Activated CD8-positive, alpha-beta memory T cell treated with anti-CD3 and anti-CD28 coated beads, Interleukin-2, amount 50 U/mL, for 24 hours (primary cell): Measurements from ENCODE around the gene BMP2K.
"Not testable (repeated sequence)": the region's sequence is repeated elsewhere in the genome, so short reads cannot be mapped to it uniquely, and the experiment has no call there.

ENCODE experiments used
- DNase-seq: peaks from one replicate; pipeline ENCODE4 v3.0.0-alpha.2; 2020; ENCODE audit errors: extremely low read depth

BMP2K gene

DNA sequence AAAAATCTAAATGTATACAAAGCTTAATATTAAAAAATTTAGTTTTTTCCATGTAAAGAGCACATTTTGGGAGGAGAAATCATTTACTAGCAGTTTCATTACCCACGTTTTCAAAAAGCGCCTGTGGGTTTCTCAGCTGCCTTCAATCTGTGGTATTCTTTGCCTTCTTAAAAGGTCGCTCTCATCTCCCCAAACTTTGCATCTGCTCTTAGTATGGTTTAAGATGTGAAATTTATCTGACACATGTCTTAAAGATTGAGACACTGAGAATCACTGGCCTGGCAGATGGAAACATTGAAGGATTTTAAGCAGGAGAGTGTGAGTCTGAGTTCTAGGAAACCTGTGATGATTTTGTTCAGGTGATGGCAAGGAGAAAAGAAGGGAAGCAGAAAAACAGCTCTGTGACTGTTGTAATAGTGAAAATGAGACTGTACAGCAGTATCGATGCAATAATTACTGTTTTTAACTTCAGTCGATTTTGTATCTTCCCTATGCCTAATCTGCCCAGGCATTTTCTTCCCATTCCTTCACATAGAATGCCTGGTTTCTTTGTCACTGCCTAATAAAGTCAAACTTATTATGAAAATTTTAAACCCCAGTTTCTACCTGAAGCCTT, 87.2 kb downstream of the BMP2K start:
- DNase-seq: no peak

DNA sequence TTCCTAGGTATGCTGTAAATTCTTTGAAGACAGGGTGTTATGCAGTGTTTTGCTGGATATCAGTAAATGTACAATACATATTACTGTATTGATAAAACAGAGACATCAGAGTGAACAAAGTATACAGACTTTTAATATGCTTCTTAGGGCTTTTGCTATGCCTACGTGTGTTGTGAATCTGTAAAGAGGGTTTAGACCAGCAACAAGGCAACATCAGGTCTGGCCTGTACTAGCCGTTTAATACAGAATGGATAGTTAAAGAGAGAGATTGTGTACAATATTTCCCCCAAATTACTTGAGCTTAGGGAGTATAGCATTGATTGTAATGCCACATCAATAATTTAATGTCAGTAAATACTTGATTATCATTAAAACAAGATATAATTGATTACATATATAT, 87.8 kb downstream of the BMP2K start:
- DNase-seq: no peak

DNA sequence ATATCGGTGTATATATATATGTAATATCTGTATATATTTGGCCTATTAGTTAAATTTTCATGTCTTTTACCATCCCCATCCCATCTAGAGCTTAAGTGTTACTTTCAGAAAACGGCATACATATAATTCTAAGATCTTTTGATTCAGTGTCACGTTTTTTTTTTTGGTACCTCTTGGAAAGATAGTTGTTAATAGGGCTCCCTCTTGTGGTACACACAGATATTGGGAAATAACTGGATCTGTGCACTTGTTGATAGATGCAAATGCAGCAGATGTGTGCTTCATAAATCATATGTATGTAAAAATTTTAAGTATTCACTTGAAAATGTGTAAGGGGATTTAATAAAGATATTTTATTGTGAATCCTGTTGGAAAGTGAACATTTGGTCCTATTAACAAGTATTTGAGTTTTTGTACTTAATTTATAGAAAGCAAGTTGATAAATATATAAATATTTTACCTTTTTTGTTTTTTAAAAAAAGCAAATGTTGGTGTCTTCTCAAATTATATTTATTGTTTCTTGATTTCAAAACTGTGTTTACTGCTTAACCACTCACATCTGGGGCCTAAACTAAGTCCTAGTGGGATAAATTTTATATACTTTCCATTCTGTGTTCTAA, 88.4 kb downstream of the BMP2K start:
- DNase-seq: no peak

DNA sequence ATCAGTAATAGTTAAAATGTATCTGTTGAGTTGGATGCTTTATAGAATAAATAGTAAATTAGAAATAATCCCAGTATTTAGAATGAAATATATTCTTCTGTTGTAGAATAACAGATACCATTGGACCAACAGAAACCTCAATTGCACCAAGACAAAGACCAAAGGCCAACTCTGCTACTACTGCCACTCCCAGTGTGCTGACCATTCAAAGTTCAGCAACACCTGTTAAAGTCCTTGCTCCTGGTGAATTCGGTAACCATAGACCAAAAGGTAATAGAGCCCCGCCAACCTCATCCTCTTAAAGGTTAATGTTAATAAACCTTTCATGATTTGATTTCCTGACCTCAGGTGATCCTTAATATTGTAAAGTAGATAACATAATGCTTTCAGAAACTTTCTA, 89.3 kb downstream of the BMP2K start:
- DNase-seq: no peak

DNA sequence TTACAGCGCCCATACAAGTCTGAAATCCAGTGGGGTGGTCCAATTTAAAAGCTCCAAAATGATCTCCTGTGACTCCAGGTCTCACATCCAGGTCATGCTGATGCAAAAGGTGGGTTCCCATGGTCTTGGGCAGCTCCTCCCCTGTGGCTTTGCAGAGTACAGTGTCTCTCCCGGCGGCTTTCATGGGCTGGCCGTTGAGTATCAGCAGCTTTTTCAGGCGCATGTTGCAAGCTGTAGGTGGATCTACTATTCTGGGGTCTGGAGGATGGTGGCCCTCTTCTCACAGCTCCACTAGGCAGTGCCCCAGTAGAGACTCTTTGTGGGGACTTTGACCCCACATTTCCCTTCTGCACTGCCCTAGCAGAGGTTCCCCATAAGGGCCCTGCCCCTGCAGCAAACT, 92.6 kb downstream of the BMP2K start:
- not testable (repeated sequence) for DNase-seq

DNA sequence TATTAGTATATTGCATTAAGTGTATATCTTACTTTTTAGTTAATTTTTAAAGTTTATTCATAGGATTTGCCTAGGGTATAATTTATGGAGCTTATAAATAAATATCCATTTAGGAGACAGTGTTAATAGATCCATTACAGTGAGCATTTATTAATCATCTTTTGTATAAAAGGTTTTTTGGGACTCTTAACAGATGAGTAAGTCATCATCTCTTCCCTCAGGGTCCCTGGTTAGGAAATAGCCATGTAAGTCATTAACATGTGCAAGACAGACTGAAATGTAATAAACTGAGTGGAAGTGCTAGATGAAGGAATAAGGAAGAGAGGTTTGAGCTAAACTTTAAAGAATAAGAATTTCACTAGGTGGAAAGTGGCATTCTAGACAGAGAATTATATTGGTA, 93.9 kb downstream of the BMP2K start:
- DNase-seq: no peak

DNA sequence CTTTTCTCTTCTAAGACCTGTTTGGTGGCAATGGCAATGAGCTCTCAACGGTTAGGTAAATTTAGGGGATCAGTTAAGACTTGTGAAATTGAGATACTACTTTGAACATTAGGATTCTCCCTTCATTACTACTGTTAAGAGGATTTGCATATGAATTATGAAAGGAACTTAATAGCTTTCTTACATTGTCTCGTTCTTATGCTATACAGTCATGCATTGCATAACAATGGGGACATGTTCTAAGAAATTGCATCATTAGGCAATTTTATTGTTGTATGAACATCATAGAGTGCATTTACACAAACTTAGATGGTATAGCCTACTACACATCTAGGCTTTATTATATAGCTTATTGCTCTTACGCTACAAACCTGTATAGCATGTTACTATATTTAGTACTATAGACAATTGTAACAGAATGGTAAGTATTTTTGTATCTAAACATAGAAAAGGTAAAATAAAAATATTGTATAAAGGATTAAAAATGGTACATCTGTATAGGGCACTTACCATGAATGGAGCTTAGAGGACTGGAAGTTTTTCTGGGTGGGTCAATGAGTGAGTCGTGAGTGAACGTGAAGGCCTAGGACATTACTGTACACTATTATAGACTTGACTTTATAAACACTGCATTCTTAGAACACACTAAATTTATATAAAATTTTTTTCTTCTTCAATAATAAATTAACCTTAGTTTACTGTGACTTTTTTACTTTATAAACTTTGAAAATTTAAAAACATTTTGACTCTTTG, 100.6 kb downstream of the BMP2K start:
- DNase-seq: no peak

DNA sequence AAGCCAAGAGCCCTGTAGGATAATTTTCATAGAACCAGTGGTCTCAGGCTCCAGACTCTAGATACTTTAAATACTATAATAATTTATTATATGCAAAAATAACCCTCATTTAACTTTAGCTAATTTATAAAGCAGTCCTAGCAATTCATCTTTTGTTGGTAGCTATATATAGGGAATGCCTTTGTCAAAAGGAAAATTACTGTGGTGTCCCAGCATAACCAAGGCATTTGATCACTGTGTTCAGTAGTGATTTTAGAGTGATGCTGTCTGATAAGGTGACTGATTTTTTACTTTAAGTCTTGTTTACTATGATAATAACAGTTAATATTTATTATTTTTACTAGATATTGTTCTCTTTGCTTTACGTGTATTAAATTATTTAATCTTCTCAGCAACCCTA, 101.9 kb downstream of the BMP2K start:
- DNase-seq: no peak

DNA sequence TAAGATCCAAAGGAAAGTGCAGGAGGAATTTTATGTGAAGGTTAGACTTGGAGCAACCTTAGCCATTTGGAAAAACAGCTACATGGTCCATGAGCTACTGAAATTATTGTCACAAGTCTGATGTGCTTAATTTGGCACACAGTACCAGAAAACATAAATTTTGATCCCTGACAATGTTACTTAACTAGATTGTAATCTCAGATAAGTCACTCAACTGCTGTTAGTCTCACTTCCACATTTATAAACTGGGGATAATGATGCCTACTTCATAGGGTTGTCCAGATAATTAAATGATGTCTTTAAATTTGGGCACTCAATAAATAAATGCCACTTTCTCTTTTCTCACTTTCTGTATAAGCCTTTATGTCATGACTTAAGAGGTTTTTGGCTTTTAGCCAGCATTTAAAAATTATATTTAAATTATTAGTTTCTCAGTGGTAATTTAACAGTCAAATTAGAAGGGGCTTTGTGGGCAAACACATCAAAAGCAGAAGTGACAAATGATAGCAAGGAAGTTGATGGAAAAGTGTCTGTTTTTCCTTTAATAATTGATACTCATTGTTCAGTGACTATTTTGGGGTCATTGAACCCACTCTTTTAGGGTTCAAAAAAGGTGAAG, 104.8 kb downstream of the BMP2K start:
- DNase-seq: no peak

DNA sequence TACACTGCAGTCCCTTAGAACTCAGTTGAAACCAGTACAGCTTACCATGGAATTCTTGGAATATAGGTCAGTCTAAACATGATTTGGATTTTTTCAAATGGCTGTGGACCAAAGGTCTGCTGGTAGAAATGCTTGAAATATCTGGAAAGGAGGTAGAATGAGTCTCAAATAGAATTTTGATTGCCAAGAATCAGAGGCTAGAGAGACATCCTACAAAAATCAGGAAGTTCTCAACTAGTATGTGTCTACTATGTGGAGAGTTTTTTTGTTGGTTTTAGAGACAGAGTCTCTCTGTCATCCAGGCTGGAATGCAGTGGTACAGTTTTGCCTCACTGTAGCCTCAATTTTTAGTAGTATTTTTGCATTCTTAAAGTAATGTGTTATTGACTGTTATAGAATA, 109.4 kb downstream of the BMP2K start:
- no peak for DNase-seq

DNA sequence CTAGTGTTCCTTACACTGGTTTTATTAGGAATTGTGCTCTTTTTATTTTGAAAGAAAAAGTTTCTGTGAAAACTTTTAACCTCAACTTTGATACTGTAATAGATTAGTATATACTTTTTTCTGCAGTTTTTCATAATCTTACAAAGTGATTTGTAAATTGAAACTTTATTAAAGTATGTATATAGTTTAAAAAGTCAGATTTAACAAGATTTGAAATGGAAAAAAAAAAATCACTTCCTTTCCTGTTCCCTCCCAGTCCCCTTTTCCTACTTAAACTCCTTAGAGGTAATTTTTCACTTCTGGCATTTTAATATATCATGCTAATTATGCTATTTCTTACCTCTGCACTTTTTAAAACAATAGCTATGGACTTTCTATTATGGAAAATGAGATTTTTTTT, 113.8 kb downstream of the BMP2K start:
- DNase-seq: no peak

DNA sequence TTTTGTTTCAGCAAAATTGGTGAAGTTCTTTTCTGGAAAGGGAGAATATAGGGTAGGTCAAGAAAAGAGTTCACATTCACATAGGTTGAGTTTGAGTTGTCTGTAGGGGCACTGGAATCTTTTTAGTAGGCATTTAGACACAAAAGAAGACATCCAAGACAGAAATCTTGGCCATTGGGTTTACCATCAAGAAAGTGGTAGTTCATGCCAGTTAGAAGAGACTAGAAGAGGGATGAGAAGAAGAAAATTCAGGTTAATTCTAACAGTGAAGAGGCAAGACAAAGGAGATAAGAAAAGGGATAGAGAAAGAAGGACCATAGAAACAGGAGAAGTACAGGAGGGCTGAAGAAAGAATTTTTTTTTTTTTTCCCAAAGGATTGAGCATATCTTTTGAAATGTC, 123.2 kb downstream of the BMP2K start:
- no peak for DNase-seq

DNA sequence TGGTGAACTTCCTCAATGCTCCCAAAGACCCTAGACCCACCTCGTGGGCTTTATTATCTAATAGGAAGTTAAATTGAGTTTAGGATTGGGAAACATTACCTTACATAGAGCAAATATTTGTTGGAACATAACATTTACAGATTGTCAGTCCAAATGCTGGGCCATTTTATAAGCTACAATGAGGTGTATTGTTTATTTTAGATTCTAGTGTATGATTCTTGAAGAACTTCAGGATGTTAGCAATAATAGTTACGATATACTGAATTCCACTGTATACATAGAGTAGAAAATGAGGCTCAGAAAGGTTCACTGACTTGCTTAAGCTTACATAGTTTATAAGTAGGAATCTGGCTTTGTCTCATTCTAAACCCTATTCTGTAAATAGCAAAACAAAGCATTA, 125.7 kb downstream of the BMP2K start:
- DNase-seq: no peak

DNA sequence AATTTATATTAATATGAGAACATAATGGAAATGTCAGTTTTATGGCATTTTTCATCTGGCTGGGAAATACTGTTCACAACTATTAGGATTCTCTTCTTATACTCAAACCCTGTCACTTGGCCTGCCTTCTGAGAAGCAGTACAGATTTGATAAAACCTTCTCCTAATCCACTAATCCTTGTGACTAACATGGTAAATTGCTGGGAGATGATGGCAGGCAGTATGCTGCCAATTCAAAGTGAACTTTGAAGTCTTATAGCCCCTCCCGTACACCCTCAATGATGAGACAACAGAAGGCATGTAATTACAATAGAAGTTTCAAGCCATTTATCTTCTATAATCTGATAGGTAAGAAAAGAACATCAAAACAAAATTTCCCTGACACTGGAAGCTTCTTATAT, 126.1 kb downstream of the BMP2K start:
- DNase-seq: no peak

DNA sequence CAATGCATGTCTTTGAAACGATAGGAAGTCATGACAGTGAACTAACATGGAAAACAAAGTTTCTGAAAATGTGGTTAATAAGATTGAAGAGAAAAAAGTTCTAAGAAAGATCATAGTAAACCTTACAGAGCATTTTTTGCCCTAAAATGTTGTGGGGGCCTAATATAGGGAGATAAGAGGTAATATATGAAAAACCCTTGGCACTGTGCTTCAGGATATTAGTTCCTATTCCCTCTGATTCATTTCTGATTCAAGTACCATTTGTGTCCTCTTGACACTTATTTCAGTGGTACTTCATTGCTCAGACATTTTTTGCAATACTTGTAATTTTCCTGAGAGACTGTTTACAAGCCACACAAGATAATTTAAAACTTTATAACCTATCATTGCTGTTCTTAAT, 128.0 kb downstream of the BMP2K start:
- DNase-seq: no peak

DNA sequence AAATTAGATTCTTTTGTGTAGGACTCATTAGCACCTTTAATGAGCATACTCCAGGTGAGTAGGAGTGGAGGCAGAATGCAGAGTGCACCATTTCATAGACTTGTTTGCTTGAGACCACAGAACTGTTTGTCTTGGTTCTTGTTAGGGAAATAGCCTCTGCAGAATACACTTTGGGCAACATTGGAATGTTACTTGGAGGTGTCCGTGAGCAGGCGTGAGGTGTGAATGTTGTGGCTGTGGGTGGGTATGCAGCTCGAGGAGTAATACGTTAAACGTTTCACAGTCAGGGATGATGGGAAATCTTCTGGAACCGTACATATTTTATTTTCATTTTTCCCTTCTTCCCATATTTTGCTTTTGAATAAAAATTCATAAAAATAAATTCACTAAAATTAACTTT, 131.5 kb downstream of the BMP2K start:
- DNase-seq: no peak

DNA sequence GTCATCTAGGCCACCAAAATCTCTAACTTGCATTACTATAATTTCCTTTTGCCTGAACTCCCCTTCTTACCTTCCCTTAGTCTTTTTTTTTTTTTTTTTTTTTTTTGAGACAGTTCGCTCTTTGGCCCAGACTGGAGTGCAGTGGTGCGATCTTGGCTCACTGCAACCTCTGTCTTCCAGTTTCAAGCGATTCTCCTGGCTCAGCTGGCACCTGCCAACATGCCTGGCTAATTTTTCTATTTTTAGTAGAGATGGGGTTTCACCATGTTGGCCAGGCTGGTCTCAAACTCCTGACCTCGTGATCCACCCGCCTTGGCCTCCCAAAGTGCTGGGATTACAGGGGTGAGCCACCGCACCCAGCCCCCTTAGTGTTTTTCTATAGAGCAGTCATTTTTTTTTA, 132.8 kb downstream of the BMP2K start:
- DNase-seq: not testable (repeated sequence)

DNA sequence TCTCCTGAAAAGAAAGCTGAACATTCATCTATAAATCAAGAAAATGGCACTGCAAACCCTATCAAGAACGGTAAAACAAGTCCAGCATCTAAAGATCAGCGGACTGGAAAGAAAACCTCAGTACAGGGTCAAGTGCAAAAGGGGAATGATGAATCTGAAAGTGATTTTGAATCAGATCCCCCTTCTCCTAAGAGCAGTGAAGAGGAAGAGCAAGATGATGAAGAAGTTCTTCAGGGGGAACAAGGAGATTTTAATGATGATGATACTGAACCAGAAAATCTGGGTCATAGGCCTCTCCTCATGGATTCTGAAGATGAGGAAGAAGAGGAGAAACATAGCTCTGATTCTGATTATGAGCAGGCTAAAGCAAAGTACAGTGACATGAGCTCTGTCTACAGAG, 134.5 kb downstream of the BMP2K start:
- DNase-seq: no peak

DNA sequence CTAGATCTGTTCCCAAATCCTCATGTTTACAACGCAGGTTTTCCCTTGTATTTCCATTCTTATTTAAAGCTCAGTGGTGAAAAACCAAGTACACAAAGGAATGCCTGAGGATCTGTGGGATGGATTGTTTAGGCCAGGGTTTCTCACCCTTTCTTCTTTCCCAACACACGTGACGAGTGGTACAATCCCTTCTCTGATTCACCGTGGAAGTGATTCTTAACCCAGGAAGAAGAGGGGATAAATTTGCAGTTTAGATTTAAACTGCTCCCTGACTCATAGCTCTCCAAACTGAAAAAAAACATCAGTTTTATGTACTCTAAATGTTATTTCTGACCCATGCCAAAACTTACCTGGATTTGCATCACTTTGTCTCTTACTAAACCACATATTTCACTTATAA, 146.1 kb downstream of the BMP2K start:
- no peak for DNase-seq

DNA sequence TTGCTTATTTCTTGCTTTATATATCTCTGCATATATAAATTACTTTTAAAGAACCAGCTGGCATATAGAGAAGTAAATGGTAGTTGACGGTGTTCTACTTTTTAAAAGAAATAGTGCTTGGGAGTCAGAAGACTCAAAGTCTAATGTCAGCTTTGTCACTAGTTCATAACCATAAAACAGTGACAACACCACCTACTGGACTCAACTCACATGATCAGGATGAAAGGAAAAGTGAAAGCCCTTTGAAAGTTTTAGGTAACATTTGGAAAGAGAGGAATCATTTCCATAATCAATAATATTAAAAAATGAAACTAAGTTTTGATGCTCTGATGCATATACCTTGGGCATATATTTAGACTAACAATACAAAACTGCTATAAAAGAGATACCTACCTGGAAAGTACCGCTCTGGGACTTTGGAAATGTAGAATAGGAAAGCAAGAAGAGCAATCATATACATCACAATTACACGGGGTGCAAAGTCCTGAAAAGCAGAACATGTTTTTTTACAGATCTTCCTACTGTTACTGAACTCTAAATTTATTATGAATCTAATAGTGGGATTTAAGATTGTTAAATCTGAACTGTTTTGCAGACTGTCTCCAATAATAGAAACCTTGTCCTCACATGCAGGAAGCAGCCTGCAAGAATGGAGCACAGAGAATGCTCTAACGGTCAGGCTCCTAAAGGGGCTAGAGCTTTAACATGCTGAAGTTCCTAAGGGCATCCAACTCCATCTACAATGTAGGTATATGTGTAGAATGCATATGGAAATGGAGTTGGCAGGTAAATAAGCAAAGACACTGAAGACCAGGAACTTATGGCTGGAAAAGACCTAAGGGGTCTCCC, 147.5 kb downstream of the BMP2K start:
- DNase-seq: no peak

DNA sequence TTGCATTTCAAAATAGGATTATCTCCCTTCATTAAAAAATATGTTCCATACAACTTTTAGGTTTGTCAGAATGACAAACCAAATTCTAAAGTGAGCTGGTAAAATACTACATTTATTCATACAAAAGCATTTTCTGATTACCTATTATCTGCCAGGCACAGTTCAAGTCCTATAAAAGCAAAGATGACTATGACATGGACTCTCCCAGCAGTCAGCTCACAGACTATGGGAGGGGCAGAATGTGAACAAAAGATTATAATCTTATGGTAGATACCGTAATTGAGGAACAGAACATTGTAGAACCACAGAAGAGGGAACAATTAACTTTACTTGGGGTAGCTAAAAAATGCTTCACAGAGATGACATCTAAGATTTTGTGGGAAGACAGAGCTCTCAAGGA, 150.7 kb downstream of the BMP2K start:
- no peak for DNase-seq

DNA sequence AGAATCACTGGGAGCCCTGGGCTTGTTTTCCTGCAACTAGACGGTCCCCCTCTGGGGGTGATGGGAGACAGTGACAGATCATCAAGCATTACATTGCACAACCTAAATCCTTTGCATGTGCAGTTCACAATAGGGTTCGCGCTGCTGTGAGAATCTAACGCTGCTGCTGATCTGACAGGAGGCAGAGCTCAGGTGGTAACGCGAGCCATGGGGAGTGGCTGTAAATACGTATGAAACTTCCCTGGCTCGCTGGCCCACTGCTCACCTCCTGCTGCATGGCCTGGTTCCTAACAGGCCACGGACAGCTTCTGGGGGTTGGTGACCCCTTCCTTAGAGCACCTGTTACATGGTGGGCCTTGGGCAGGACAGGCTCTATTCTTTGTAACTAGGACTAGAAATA, 152.7 kb downstream of the BMP2K start:
- DNase-seq: no peak
